ENCODE data around the gene GRWD1. TPM values are rescaled to one million over a fixed set of nuclear protein-coding genes. Genes with fewer than 3 reads are reported as not detected.

GRWD1 gene
- total RNA-seq, 2 donors from 2014 or later, result 11.9 TPM

DNA sequence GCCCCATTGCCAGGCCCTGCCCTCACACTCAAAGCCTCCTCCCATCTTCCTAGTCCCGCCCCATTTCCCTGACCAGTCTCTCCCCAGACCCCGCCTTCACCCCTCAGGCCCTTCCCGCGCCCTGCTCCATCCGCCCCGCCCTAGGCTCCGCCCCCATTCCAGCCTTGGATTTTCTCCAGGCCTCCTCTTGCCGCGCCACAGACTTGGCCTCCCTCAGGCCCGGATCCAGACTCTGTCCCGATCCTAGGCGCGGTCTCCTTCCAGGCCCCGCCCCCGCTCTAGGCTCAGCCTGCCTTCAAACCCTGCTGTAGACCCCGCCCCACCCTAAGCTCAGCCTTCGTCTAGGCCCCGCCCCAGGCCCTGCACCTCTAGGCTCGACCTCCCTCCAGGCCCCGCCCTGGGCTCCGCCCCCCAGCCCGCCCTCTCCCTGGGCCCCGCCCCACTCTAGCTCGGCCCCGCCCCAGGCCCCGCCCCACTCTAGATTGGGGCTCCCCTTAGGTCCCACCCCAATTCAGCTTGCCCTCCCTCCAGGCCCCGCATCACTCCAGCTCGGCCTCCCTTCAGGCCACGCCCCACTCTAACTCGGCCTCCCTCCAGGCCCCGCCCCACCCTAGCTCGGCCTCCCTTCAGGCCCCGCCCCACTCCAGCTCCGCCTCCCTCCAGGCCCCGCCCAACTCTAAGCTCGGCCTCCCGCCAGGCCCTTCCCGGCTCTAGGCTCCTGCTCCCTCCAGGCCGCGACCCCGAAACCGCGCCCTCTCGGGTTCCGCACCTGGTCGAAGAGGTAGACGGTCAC, 47.3 kb downstream of the GRWD1 start:
- Histone ChIP-seq H3K27me3 (no peaks in the 10 kb centered on the region), H3K9me3 (no peaks in the 10 kb centered on the region), H3K4me1 (peaks cover 41% of the 10 kb centered on the region), H3K27ac (peak overlapping the region; percentile 45 to 79 (median 68)), H3K36me3 (replicated peaks in 1 of 2; ENCODE audit: insufficient read depth in 1 of 2, low read depth in 2 of 2) (no peaks in the 10 kb centered on the region), H3K4me3 (no peak overlapping the region)
- intact Hi-C loops (cut with DNase I), result loop anchor here (5.0 kb wide), 1 partner anchor 89 kb away; no protein-coding TSS in a partner anchor
- DNase-seq (peak; percentile 96 to 98 (median 98)), ATAC-seq (peak; percentile 80)
- peak in 2 of 3 donors; percentile 72 to 79 for TF ChIP-seq POLR2A (IDR thresholded peaks at IDR 0.05)
- TF ChIP-seq, protein P1, sequence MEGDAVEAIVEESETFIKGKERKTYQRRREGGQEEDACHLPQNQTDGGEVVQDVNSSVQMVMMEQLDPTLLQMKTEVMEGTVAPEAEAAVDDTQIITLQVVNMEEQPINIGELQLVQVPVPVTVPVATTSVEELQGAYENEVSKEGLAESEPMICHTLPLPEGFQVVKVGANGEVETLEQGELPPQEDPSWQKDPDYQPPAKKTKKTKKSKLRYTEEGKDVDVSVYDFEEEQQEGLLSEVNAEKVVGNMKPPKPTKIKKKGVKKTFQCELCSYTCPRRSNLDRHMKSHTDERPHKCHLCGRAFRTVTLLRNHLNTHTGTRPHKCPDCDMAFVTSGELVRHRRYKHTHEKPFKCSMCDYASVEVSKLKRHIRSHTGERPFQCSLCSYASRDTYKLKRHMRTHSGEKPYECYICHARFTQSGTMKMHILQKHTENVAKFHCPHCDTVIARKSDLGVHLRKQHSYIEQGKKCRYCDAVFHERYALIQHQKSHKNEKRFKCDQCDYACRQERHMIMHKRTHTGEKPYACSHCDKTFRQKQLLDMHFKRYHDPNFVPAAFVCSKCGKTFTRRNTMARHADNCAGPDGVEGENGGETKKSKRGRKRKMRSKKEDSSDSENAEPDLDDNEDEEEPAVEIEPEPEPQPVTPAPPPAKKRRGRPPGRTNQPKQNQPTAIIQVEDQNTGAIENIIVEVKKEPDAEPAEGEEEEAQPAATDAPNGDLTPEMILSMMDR (IDR thresholded peaks at IDR 0.05), result no peak
- 1 to 2% methylated on average over 22 to 43 of the region's 47 CpGs for WGBS, 2 donors

GRCh38 chr19:48493718-48494401, 48.1 kb downstream of the GRWD1 start:
- intact Hi-C loops (cut with DNase I), result loop anchor here (5.0 kb wide), 1 partner anchor 88 kb away; no protein-coding TSS in a partner anchor
- DNase-seq (peak in 1 of 4 donors; percentile 24), ATAC-seq (peak; percentile 6)
- no peaks in the 10 kb centered on the region for H3K27me3 ChIP-seq
- no peaks in the 10 kb centered on the region for H3K9me3 ChIP-seq
- H3K4me3 ChIP-seq, result no peak overlapping the region
- no peaks in the 10 kb centered on the region for H3K36me3 ChIP-seq (replicated peaks in 1 of 2; ENCODE audit: insufficient read depth in 1 of 2, low read depth in 2 of 2)
- WGBS, 2 donors, result 2% methylated on average over 17 to 64 of the region's 70 CpGs
- TF ChIP-seq POLR2A (IDR thresholded peaks at IDR 0.05), result no peak
- TF ChIP-seq, protein P1 (IDR thresholded peaks at IDR 0.05), result no peak
- peak overlapping the region; percentile 45 to 79 (median 68) for H3K27ac ChIP-seq
- peaks cover 41% of the 10 kb centered on the region for H3K4me1 ChIP-seq

GRCh38 chr19:48495396-48495795, 49.6 kb downstream of the GRWD1 start:
- Histone ChIP-seq H3K9me3 (no peaks in the 10 kb centered on the region), H3K4me1 (peaks cover 35% of the 10 kb centered on the region), H3K36me3 (replicated peaks in 1 of 2; ENCODE audit: insufficient read depth in 1 of 2, low read depth in 2 of 2) (no peaks in the 10 kb centered on the region), H3K4me3 (no peak overlapping the region), H3K27ac (peak overlapping the region in 2 of 4 donors; percentile 5 to 16), H3K27me3 (no peaks in the 10 kb centered on the region)
- TF ChIP-seq, protein P1 (IDR thresholded peaks at IDR 0.05), result no peak
- TF ChIP-seq POLR2A (IDR thresholded peaks at IDR 0.05), result no peak
- ATAC-seq (no peak), DNase-seq (no peak)
- WGBS, 2 donors, result 76 to 78% methylated on average over 6 of the region's 6 CpGs
- intact Hi-C loops (cut with DNase I), result no loop called here

- H3K4me1 ChIP-seq, result peaks cover 41% of the 10 kb centered on the region
Observed at GRCh38 chr19:48496959-48497727, 51.4 kb downstream of the GRWD1 start.

More at GRCh38 chr19:48496959-48497727, 51.4 kb downstream of the GRWD1 start:
- Histone ChIP-seq H3K27ac (no peak overlapping the region), H3K36me3 (replicated peaks in 1 of 2; ENCODE audit: insufficient read depth in 1 of 2, low read depth in 2 of 2) (no peaks in the 10 kb centered on the region), H3K27me3 (no peaks in the 10 kb centered on the region), H3K9me3 (no peaks in the 10 kb centered on the region), H3K4me3 (no peak overlapping the region)
- 45 to 55% methylated on average over 5 to 36 of the region's 45 CpGs for WGBS, 2 donors
- DNase-seq (no peak), ATAC-seq (no peak)
- TF ChIP-seq, protein P1 (IDR thresholded peaks at IDR 0.05), result no peak
- no peak for TF ChIP-seq POLR2A (IDR thresholded peaks at IDR 0.05)
- intact Hi-C loops (cut with DNase I), result no loop called here
